Measurements from ENCODE around the gene TREML2. TPM values are rescaled to one million over a fixed set of nuclear protein-coding genes. Genes with fewer than 3 reads are reported as not detected.

TREML2 gene
- total and polyA plus RNA-seq, 12 donors = 0.01 to 0.38 (median 0.13) TPM; not detected in 7

GRCh38 chr6:41150671-41151070 lies 50.3 kb downstream of the TREML2 start:
- intact Hi-C loops (cut with DNase I) = no loop called here
- Histone ChIP-seq H3K27ac (no peak overlapping the region), H3K9me3 (no peaks in the 10 kb centered on the region), H3K36me3 (peaks cover 0 to 28% (median 0%) of the 10 kb centered on the region in 9 donors), H3K27me3 (peaks cover 0 to 12% (median 3%) of the 10 kb centered on the region in 7 donors), H3K4me1 (no peaks in the 10 kb centered on the region), H3K4me3 (no peak overlapping the region)
- DNase-seq (no peak), ATAC-seq (no peak)
- no peak for TF ChIP-seq CTCF (IDR thresholded peaks at IDR 0.05)
- 90 to 93% methylated on average over 1 of the region's 1 CpG for WGBS, 2 donors

- Histone ChIP-seq H3K27me3 (no peaks in the 10 kb centered on the region), H3K9me3 (no peaks in the 10 kb centered on the region), H3K36me3 (peaks cover 0 to 44% (median 0%) of the 10 kb centered on the region in 9 donors), H3K4me1 (no peaks in the 10 kb centered on the region), H3K27ac (no peak overlapping the region), H3K4me3 (no peak overlapping the region)
- no peak for TF ChIP-seq CTCF (IDR thresholded peaks at IDR 0.05)
- no peak for DNase-seq
- WGBS, 2 donors = 98 to 100% methylated on average over 1 of the region's 1 CpG
- ATAC-seq = no peak
- intact Hi-C loops (cut with DNase I) = no loop called here
Observed at GRCh38 chr6:41147917-41148316, 53.0 kb downstream of the TREML2 start.

Other genes with a start within 250 kb of the TREML2 start
- gene UNC5CL, start 161.9 kb downstream of the TREML2 start, total RNA-seq = under 1 TPM; 0.19 to 0.81 (median 0.45) TPM
- 1 to 10 TPM in 1 of 2 donors, under 1 TPM in 1; 0.42 to 1.9 TPM for gene UNC5CL, start 161.9 kb downstream of the TREML2 start, polyA plus RNA-seq
- gene TSPO2, start 158.7 kb downstream of the TREML2 start, total RNA-seq = not detected
- gene TSPO2, start 158.7 kb downstream of the TREML2 start, polyA plus RNA-seq = not detected
- gene APOBEC2, start 147.9 kb downstream of the TREML2 start, total RNA-seq = 100 to 1,000 TPM; 174 to 307 (median 224) TPM
- gene APOBEC2, start 147.9 kb downstream of the TREML2 start, polyA plus RNA-seq = 100 to 1,000 TPM in 1 of 2 donors, 10 to 100 TPM in 1; 79.0 to 134 TPM
- 10 to 100 TPM; 13.7 to 24.7 (median 16.6) TPM for gene OARD1, start 128.8 kb downstream of the TREML2 start, total RNA-seq
- 10 to 100 TPM; 22.7 to 31.2 TPM for gene OARD1, start 128.8 kb downstream of the TREML2 start, polyA plus RNA-seq
- gene NFYA, start 128.2 kb downstream of the TREML2 start, total RNA-seq = 10 to 100 TPM in 7 of 10 donors, 1 to 10 TPM in 3; 8.9 to 12.0 (median 10.5) TPM
- 1 to 10 TPM; 4.2 to 6.1 TPM for gene NFYA, start 128.2 kb downstream of the TREML2 start, polyA plus RNA-seq
- gene TREML1, start 46.8 kb downstream of the TREML2 start, total RNA-seq = under 1 TPM in 2 of 10 donors, not detected in 8; 0.33 to 0.39 TPM
- under 1 TPM in 1 of 2 donors, not detected in 1; 0.17 TPM for gene TREML1, start 46.8 kb downstream of the TREML2 start, polyA plus RNA-seq
- gene TREM2, start 38.0 kb downstream of the TREML2 start, total RNA-seq = 1 to 10 TPM in 3 of 10 donors, under 1 TPM in 4, not detected in 3; 0.40 to 5.5 (median 1.00) TPM
- gene TREM2, start 38.0 kb downstream of the TREML2 start, polyA plus RNA-seq = 1 to 10 TPM; 1.4 to 1.6 TPM
- gene TREML4, start 27.2 kb upstream of the TREML2 start, total RNA-seq = not detected
- under 1 TPM in 1 of 2 donors, not detected in 1; 0.04 TPM for gene TREML4, start 27.2 kb upstream of the TREML2 start, polyA plus RNA-seq
- 1 to 10 TPM in 4 of 10 donors, under 1 TPM in 6; 0.35 to 6.0 (median 0.99) TPM for gene TREM1, start 85.5 kb upstream of the TREML2 start, total RNA-seq
- gene TREM1, start 85.5 kb upstream of the TREML2 start, polyA plus RNA-seq = 10 to 100 TPM in 1 of 2 donors, not detected in 1; 12.4 TPM
- not detected for gene NCR2, start 134.5 kb upstream of the TREML2 start, total RNA-seq
- not detected for gene NCR2, start 134.5 kb upstream of the TREML2 start, polyA plus RNA-seq